ENCODE measurements around the gene BNIP5.

Gene BNIP5

GRCh38 chr6:36290668-36291620 lies 45.7 kb downstream of the BNIP5 start:
- peak; percentile 17 to 85 for DNase-seq

- no peak for DNase-seq
Measured at GRCh38 chr6:36289281-36289878, 47.3 kb downstream of the BNIP5 start.

- DNase-seq: no peak
Measured at GRCh38 chr6:36286858-36287257, 49.8 kb downstream of the BNIP5 start.

GRCh38 chr6:36285797-36286196 lies 50.9 kb downstream of the BNIP5 start:
- DNase-seq: no peak

GRCh38 chr6:36285187-36285671 lies 51.5 kb downstream of the BNIP5 start:
- no peak for DNase-seq

GRCh38 chr6:36284359-36284758 lies 52.3 kb downstream of the BNIP5 start:
- DNase-seq: no peak

- no peak for DNase-seq
Measured at GRCh38 chr6:36283608-36284007, 53.1 kb downstream of the BNIP5 start.

- no peak for DNase-seq
Measured at GRCh38 chr6:36280983-36281382, 55.7 kb downstream of the BNIP5 start.

GRCh38 chr6:36280467-36280866 lies 56.2 kb downstream of the BNIP5 start:
- DNase-seq: no peak

GRCh38 chr6:36277946-36278470 lies 58.7 kb downstream of the BNIP5 start:
- no peak for DNase-seq

GRCh38 chr6:36276581-36277536 lies 59.8 kb downstream of the BNIP5 start:
- no peak for DNase-seq

GRCh38 chr6:36273802-36274514 lies 62.7 kb downstream of the BNIP5 start:
- DNase-seq: no peak

- no peak for DNase-seq
Measured at GRCh38 chr6:36273067-36273466, 63.6 kb downstream of the BNIP5 start.

- no peak for DNase-seq
Measured at GRCh38 chr6:36272234-36272633, 64.5 kb downstream of the BNIP5 start.

- DNase-seq: no peak
Measured at GRCh38 chr6:36269834-36270705, 66.6 kb downstream of the BNIP5 start, which contains the start of gene PNPLA1. PNPLA1 (plus strand) TSS chr6:36270060; CDS start chr6:36270460, 400 bp downstream.

GRCh38 chr6:36268478-36269275 lies 68.0 kb downstream of the BNIP5 start:
- no peak for DNase-seq

- DNase-seq: no peak
Measured at GRCh38 chr6:36267731-36268477, 68.8 kb downstream of the BNIP5 start.

GRCh38 chr6:36266913-36267644 lies 69.6 kb downstream of the BNIP5 start:
- DNase-seq: no peak
